GM12801 (cell line): Measurements from ENCODE around the gene CDHR2.

Source experiments
- TF ChIP-seq, protein P1 (sequence below): IDR thresholded peaks from one replicate; pipeline ENCODE4 v1.5.1; 2011; ENCODE audit warnings: control low read depth; ENCODE audit not compliant: insufficient read length; ENCODE audit errors: extremely low read depth

Gene CDHR2

DNA sequence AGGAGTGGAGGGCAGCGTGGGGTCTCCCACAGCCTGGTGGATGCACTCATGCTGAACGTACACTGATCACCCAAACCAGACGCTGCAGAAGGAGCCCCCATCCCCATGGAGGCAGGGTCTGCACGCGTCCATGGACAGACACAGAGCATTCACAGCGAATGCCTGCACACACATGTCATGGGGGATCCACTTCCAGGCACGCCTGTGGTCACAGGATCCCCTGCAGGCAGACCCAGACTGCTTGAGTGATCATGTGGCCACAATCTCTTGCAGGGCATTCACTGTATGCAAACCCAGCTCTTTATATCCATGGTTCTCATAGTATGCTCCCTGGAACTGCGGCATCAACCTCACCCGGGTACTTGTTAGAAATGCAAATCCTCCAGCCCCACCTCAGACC is 75.8 kb downstream of the CDHR2 start:
- TF ChIP-seq, protein P1, sequence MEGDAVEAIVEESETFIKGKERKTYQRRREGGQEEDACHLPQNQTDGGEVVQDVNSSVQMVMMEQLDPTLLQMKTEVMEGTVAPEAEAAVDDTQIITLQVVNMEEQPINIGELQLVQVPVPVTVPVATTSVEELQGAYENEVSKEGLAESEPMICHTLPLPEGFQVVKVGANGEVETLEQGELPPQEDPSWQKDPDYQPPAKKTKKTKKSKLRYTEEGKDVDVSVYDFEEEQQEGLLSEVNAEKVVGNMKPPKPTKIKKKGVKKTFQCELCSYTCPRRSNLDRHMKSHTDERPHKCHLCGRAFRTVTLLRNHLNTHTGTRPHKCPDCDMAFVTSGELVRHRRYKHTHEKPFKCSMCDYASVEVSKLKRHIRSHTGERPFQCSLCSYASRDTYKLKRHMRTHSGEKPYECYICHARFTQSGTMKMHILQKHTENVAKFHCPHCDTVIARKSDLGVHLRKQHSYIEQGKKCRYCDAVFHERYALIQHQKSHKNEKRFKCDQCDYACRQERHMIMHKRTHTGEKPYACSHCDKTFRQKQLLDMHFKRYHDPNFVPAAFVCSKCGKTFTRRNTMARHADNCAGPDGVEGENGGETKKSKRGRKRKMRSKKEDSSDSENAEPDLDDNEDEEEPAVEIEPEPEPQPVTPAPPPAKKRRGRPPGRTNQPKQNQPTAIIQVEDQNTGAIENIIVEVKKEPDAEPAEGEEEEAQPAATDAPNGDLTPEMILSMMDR = no peak

DNA sequence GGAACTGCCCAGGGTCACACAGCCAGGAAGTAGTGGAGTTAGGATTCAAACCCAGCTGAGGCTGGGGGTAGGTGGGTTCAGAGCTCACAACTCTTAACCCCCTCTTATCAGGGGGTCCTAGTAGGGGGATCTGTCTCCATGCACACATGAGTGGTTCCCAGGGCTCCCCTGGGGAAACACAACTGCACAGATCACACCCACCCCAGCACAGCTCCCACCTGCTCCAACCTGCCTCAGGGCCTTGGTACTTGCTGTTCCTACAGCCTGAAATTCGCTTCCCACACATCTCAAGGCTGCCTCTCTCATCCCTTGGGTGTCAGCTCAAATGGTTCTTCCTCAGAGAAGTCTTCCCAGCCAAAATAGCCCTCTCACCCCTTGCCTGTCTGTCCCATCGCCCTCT is 76.4 kb downstream of the CDHR2 start:
- TF ChIP-seq, protein P1 = no peak

DNA sequence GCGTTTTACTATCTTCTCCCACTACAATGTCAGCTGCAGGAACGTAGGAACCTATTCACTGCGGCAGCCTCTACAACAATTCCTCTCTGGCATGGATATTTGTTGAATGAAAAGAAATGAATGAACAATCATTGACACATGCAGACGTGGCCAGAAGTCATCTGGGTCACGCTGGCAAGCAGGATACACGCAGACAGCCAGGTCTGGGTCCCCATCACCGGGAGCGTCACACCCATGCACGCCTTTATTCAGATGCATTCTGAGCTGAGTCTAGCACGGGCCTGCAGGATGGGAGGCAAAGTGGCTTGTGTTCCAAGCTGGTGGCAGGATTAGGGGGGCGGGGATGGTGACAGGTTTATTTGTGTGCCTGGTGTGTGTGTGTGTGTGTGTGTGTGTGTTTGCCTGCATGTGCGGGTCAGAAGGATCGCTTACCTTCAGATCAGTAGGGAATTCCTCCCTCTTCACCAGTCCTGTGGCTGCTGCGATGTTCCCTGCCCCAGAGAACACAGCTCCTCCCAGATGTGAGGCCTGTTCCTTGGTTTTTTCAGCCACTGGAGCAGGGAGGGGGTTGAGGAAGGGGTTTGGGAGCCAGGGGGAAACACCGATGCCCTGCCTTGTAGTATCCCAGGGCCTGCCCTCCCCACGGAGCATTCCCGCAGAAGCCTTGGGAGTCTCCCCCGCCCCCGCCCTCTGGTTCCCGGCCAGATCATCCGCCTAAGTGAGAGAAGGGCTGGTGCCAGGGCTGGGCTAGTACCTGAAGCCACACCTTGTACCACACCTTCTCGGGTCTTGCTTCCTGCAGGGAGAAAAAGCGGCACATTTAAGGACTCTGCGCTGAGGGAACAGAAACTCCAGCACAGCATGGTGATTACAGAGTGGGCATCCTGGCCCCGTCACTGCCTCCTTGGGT is 77.1 kb downstream of the CDHR2 start:
- TF ChIP-seq, protein P1 = no peak

DNA sequence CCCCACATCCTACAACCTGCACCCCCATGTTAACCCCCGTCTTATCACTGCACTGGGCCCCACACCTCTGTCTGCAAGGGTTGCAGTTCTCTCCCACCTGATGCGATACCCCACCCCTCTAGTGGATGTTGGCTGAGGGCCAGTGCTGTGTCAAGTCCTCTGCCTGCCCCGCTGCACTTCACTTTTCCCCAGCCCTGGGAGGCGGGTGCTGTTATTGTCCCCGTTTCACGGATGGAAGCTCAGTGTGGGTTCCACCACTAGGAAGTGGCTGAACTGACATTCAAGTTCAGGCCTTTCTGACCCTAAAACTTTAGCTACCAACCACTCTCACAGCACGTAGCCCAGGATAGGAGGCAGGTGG is 77.7 kb downstream of the CDHR2 start:
- TF ChIP-seq, protein P1 = no peak

DNA sequence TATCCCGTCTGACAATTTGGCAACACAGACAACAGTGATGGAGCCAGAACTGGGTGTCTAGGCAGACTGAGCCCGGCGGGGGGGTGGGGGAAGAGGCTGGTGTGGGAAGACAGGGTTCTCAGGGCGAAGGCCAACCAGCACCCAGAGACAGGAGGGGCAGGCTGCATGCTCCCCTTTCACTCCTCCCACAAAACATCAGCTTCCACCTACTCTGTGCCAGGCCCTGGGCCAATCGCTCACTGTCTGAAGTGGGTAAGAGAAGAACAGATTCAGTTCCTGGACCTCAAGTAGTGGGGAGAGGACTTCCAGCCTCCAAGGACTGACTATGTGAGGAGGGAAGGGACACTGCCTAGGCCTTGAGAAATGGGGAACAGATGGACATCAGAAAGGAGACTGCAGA is 78.4 kb downstream of the CDHR2 start:
- TF ChIP-seq, protein P1 = no peak

DNA sequence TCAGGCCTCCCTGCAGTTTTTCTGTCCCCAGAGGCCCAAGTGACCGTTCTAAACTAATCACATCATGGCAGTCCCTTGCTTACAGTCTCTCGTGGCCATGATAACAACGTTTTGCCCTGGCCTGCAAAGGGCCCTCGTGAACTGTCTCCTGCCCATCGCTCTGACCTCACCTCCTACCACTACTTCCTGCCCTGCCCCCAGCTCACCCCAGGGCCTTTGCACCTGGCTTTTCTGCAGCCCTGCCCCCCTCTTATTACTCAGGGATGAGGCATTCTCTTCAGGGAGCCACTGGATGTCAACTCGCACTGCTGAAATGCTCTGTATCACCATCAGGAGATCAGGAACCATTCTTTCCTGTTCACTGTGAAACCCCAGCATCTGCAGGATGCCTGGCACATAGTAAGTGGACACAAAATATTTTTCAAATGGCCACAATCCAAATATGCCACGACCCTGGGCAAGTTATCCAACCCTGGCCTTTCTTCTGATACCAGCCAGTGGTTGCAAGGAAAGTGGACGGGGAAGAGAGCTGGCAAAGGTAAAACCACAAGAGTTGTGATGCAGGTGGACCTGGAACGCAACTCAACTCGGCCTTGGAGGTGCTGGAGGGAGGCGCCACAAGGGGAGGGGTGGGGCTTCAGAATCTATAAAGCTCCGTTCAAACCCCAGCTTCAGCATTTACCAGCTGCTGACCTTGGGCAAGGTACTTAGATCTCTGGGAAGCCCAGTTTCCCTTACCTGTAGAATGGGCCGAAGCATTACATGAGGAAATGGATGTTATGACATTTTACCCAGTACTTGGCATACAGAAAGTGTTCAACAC is 79.5 kb downstream of the CDHR2 start:
- TF ChIP-seq, protein P1 = no peak

DNA sequence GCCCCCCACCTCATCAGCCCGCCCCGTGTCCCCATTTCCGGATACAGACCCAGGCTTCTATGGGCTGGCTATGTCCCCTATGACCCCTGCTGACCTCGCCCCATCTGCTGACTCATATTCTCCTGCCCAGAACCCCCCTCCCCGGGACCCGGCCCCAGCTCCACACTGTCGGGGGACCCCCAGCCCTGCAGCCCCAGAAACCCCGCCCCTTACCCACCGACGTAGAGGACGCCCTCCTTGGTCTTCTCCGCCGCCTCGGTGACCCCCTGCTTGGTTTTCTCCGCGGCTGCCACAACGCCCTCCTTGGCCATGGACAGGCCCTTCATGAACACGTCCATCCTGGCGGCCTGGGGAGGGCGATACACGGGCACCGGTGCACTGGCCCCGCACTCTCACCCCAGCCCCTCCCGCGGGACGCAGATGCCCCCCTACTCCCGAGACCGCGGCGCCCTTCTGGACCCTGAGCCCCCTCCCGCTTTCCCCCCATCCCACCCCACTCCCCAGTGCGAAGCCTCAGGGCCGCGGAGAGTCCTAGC is 80.2 kb downstream of the CDHR2 start:
- TF ChIP-seq, protein P1 = no peak
